Stimulated activated CD4-positive, alpha-beta T cell treated with anti-CD3 and anti-CD28 coated beads, Interleukin-1b, Interleukin-23, amount 100 ng/mL, for 24 hours (primary cell): ENCODE results near the gene PRDM16.

ENCODE experiments used
- DNase-seq, 4 experiments: peaks; one replicate each; pipeline ENCODE4 v3.0.0-alpha.2; 2020; ENCODE audit warnings: low read depth in 4 of 4, low spot score in 1 of 4

PRDM16 gene

DNA sequence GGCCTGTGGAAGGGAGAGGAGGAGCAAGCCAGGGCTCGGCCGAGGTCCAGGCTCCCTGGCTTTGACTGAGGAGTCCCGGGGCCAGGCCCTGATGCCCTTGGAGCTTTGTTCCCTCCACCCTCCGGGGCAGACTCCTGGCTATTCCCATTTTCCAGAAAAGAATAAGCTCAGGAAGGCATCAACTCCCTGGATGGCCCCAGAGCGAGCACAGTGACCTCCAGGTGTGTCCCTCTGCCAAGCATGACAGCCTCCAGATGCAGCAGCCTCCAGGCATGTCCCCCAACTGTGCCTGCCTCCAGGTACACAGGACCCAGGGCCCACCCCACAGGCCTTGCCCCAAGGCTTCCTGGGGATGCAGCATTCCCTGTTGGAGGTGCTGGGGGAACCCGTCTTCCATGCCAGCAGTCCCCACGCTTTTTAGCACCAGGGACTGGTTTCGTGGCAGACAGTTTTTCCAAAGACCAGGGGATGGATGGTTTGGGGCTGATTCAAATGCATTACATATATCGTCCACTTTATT lies 369.7 kb downstream of the PRDM16 start:
- DNase-seq, result no peak

DNA sequence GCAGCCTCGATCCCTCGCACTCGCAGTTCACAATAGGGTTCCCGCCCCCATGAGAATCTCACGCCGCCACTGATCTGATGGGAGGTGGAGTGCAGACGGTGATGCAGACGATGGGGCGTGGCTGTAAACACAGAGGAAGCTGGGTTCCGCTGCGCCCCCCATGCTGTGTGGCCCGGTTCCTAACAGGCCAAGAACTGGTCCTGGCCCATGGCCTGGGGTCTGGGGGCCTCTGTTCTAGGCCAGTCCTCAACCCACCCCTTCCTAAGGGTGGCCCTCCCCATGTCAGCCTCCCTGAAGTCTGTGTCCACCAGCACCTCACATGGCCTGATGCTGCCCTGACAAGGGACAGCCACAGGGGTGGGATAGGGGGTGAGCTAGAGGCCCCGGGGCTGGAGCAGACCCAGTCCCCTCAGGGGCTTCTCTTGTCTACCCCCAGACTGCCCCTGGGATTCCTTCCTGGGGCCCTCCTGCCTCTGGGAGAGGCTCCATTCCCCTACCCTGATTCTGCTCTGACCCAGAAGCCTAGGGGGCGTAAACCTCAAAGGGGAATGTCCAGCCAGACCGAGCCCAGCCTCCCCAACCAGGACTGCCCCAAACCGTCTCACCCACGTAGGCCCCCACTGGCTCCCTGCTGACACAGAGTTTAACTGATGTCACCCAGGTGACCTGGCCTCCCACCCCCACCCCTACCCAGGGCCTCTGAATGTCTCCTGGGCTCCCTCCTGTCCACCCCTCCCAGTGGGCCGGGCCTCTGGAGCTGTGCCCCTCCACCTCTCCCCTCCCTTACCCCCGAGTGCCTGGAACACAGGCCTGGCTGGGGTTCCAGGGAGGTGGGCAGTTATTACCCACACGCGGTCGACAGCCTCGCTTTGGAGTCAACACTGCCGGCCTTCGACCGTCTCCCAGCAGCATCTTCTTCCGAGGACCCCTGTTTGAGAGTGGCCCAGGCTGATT lies 370.6 kb downstream of the PRDM16 start:
- no peak for DNase-seq

- DNase-seq, result no peak
These were observed 371.3 kb downstream of the PRDM16 start for GRCh38 chr1:3440300-3440681.

GRCh38 chr1:3440711-3441409 lies 371.9 kb downstream of the PRDM16 start:
- no peak for DNase-seq

GRCh38 chr1:3441410-3441847 lies 372.4 kb downstream of the PRDM16 start:
- DNase-seq, result no peak

DNA sequence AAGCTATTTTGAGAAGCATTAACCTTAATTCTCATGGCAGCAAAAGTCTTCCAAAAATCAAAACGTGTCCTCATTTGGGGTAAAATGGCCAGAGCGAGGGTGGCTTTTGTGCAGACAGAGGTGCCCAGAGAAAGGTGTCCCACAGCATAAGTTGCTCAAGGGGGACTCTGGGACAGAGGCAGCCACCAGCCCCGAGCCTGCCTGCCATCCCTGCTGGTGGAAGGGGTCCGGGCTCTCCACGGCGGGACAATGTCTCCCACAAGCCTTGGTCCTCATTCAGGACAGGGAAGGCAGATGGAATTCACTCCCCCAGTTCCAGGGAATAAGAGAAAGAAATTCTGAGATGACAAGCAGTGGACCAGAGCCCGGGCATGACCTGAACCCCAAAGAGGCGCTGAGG lies 372.9 kb downstream of the PRDM16 start:
- no peak for DNase-seq

DNA sequence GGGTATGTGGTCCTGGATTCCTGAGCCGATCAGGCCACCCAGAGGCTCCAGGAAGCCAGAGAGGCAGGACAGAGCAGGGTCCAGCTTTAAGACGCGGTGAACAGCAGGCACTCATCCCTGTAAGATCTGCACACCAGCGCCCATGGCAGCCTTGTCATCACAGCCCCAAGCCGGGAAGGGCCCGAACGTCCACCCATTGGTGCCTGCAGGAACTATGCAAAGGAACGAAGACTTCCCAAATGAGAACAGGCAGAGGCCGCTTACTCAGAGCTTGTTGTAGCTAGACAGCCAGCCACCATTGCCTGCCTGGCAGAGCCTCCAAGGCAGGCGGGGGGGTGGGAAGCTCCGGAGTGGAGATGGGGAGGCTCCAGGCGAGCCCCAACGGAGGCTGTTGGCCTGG lies 373.3 kb downstream of the PRDM16 start:
- DNase-seq, result no peak

- DNase-seq, result no peak
These were observed 373.9 kb downstream of the PRDM16 start for GRCh38 chr1:3442901-3443300.

DNA sequence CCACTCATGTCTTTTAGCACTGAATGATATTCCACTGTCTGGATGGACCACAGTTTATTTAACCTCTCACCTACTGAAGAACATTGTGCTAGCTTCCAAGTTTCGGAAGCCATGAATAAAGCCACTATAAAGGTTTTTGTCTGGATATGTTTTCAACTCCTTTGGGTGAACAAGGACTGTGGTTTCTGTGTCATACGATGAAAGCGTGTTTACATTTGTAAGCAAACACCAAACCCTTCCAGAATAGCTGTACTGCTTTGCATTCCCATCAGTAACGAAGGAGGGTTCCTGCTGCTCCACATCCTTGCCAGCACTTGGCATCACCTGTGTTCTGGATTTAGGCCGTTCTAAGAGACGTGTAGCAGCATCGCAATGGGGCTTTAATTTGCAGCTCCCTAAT lies 374.8 kb downstream of the PRDM16 start:
- DNase-seq, result no peak

- DNase-seq, result no peak
These were observed 375.3 kb downstream of the PRDM16 start for GRCh38 chr1:3444298-3444697.

- DNase-seq, result no peak
These were observed 375.7 kb downstream of the PRDM16 start for GRCh38 chr1:3444736-3445135.

DNA sequence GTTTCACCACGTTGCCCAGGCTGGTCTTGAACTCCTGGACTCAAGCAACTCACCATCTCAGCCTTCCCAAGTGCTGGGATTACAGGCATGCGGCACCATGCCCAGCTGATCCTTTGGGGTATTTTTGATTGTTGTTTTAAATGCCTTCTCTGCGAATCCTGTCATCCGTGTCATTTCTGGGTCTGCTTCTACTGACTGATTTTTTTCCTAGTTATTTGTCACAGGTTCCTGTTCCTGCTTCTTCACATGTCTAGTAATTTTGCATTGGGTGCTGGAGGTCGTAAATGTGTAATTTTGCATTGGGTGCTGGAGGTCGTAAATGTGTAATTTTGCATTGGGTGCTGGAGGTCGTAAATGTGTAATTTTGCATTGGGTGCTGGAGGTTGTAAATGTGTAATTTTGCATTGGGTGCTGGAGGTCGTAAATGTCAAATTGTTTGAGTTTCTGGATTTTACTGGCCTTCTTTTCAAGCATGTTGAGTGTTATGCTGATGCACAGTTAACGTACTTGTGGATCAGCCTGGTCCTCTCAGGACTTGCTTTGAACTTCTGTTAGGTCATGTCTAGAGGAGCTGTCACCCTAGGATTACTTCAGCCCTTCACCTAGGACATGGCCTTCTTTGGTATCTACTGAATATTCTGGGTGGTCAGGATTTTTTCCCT lies 381.3 kb downstream of the PRDM16 start:
- no peak for DNase-seq

DNA sequence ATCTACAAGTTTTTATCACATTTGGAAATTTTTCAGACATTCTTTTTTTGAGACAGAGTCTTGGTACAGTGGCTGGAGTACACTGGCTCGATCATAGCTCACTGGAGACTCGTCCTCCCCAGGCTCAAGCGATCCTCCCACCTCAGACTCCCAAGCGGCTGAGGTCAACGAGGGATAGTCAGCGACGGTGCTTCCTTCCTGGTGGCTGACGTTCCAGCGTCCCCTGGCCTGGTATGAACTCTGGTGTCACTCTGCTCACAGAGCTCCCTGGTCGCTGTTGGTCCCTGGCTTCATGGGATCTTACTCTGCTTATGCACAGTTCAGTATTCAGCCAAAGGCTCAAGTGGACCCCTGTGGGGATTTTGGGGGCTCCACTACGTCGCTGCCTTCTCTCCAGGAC lies 382.0 kb downstream of the PRDM16 start:
- no peak for DNase-seq

DNA sequence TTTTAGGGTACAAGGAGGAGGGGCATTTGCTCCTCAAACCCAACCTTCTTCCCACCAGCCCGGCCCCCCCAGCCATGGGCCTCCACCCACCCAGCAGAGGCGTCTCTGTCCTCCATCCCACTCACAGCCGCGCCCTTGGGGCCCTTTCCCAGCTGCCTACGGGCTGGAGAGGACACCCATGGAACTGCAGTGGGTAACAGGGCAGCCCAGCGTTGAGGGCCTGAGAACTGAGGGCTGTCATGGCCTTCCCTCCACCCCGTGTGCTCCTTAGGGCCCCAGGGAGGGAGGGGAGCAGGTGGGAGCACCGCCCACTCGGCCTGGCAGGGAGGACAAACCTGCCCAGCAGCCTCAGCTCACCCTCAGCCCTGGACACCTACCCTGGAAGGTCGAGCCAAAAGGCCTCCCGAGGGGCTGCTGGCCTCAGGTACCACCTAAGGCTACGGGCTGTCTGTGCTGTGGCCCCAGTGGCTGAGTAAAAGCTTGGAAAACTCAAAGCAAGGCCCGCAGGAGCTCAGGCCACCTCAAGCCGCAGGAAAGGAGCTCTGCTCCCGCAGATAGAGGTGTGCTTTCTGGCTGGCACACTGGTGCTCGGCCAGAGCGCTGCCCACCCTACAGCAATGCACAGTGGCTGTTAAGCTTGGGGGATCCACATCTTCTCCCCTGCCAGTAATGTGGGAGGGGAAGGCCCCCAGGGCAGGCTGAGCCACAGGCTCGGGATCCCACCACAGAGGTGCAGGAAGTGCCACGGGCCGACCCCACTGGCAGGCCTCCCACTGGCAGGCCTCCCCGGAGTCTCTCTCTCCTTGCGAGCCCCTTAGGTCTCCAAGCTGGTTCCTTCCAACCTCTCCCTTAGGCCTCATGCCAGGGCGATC lies 383.2 kb downstream of the PRDM16 start:
- no peak for DNase-seq

DNA sequence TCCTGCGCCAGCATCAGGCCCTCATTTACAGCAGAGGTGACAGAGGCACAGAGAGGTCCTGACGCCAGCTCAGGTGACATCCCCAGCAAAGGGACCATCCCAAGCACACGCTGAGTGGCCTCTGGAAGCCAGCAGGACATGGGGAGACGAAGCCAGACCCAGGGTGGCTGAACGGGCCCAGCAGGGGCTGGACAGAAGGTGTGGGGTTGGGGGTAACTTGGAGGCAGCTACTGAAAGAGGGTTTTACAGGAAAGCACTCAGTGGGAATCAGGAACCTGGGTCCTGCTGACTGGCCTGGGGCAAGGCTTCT lies 383.8 kb downstream of the PRDM16 start:
- no peak for DNase-seq

- DNase-seq, result peak; percentile 51 to 63 (median 57)
These were observed 384.3 kb downstream of the PRDM16 start for GRCh38 chr1:3453203-3453761.

GRCh38 chr1:3453891-3454810 lies 385.1 kb downstream of the PRDM16 start, which contains the start of gene ARHGEF16:
Gene ARHGEF16 (plus strand): TSS chr1:3454665. CDS start chr1:3463085, 8,420 bp downstream.
- DNase-seq, result peak in 2 of 4 experiments; percentile 8 to 11

DNA sequence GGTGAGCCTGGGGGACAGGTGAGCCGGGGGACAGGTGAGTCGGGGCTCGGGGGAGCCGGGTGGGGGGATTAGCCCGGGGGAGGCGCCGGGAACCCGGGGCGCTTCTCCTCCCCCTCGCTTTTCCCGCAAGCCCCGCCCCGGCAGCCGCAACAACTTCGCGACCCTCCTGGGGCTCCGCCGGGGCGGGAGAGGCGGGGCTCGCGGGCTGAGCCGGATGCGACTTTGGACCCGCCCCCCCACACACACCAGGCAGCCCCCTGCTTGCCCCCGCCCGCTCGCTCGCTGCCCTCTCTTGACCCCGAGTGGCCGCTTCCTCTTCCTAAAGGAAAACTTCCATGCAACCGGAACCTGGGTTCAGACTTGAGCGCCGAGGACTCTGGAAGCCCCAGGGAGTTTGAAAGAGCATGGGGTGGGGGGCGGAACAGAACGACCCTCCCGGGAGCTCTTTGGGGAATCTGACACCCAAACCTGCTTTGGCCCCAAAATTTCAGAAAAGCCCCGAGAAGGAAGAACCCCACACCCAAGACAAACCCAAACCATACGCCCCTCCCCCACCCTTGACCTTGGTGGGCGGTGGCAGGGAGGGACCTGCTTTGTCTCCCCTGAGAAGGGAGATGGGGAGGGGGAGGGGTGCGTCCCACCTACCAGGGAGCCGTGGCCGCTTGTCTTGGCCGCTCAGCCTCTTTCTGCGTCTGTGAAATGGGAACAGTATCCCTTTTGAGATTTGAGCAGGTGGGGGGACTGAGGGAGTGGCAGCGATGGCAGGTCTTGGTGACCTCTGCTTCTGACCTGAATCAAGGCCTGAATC lies 386.0 kb downstream of the PRDM16 start:
- DNase-seq, result no peak
